Activated naive CD4-positive, alpha-beta T cell treated with anti-CD3 and anti-CD28 coated beads, Interleukin-2, amount 50 U/mL, for 72 hours (primary cell): ENCODE measurements around the gene TEAD1. TPM values are rescaled to one million over a fixed set of nuclear protein-coding genes. Genes with fewer than 3 reads are reported as not detected.

Source experiments
- ATAC-seq, 2 donors: fragments of 150-1000 bp; cut with Tn5 transposase; 2 replicates each; pipeline ENCODE4 v1.10.0; 2021; ENCODE audit warnings: mild to moderate bottlenecking in 2 of 2, moderate library complexity in 2 of 2
- DNase-seq, 2 donors: peaks; one replicate each; pipeline ENCODE4 v3.0.0; 2021 to 2022; ENCODE audit warnings: low spot score in 2 of 2
- H3K27ac Mint-ChIP-seq, 2 donors: one replicate each; pipeline ENCODE4 v1.8.0; 2022; ENCODE audit warnings: mild to moderate bottlenecking in 2 of 2, mixed read lengths in 2 of 2
- H3K36me3 Mint-ChIP-seq, 2 donors: one replicate each; pipeline ENCODE4 v1.8.0; 2022; ENCODE audit warnings: mixed read lengths in 2 of 2
- H3K9me3 Mint-ChIP-seq, 2 donors: one replicate each; pipeline ENCODE4 v1.8.0; 2022; ENCODE audit warnings: mixed read lengths in 2 of 2
- total RNA-seq, 2 donors: library from RNA; stranded (reverse); gene quantifications; one replicate each; pipeline ENCODE4 v1.2.3, GENCODE V29; 2022

Gene TEAD1
- total RNA-seq, 2 donors from 2014 or later: 0.14 to 0.18 TPM

DNA sequence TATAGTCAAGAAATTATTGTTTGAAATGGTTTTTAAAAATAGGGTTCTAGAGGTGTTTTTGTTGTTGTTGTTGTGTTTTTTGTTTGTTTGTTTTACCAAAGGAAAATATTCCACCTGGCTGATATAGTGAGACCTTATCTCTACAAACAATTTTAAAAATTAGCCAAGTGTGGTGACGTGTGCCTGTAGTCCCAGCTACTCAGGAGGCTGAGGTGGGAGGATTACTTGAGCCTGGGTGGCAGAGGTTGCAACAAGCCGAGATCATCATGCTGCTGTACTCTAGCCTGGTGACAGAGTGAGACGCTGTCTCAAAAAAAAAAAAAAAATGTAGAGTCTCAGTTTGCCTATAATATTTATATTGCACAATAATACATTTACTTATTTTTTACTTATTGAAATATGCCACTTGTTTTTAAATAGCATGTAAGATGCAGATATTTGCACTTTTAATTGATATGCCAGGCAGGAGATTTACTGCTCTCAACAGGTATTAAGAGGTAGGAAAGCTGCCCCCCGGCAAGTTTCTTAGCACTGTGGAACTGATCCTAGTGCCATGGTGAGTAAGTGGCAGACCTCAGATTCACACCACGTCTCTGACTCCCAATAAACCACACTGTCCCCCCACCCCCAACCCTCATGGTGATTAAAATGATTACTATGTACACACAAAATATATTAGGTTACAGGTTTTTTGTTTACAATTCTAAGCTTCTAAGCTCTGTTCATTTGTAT lies 157.4 kb downstream of the TEAD1 start:
- DNase-seq: no peak
- H3K9me3 Mint-ChIP-seq: no peaks in the 10 kb centered on the region
- no peak overlapping the region for H3K27ac Mint-ChIP-seq
- ATAC-seq: no peak
- H3K36me3 Mint-ChIP-seq: peaks cover 0 to 7% of the 10 kb centered on the region in 2 donors

- H3K36me3 Mint-ChIP-seq: peaks cover 0 to 7% of the 10 kb centered on the region in 2 donors
- ATAC-seq: no peak
These were observed 158.4 kb downstream of the TEAD1 start for GRCh38 chr11:12832480-12833224.

GRCh38 chr11:12834166-12834565 lies 159.9 kb downstream of the TEAD1 start:
- Mint-ChIP-seq H3K36me3 (peaks cover 0 to 3% of the 10 kb centered on the region in 2 donors), H3K27ac (no peak overlapping the region), H3K9me3 (no peaks in the 10 kb centered on the region)
- ATAC-seq (no peak), DNase-seq (no peak)

More at GRCh38 chr11:12832480-12833224, 158.4 kb downstream of the TEAD1 start:
- no peak overlapping the region for H3K27ac Mint-ChIP-seq
- no peak for DNase-seq
- H3K9me3 Mint-ChIP-seq: no peaks in the 10 kb centered on the region

- H3K27ac Mint-ChIP-seq: no peak overlapping the region
- no peak for DNase-seq
- ATAC-seq: no peak
- peaks cover 0 to 2% of the 10 kb centered on the region in 2 donors for H3K9me3 Mint-ChIP-seq
- H3K36me3 Mint-ChIP-seq: no peaks in the 10 kb centered on the region
These were observed 160.4 kb downstream of the TEAD1 start for GRCh38 chr11:12834630-12835029.

DNA sequence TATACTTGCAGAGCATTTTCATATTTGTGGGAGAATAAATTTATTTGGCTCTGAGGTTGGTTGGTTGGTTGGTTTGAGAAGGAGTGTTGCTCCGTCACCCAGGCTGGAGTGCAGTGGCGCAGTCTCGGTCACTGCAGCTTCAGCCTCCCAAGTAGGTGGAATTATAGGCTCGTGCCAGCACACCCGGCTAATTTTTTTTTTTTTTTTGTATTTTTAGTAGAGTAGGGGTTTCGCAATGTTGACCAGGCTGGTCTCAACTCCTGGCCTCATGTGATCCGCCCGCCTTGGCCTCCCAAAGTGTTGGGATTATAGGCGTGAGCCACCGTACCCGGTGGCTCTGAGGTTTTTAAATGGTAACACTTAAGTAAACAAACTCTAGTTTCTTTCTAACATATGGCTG lies 161.1 kb downstream of the TEAD1 start:
- DNase-seq (no peak), ATAC-seq (no peak)
- no peak overlapping the region for H3K27ac Mint-ChIP-seq
- H3K36me3 Mint-ChIP-seq: no peaks in the 10 kb centered on the region
- peaks cover 0 to 3% of the 10 kb centered on the region in 2 donors for H3K9me3 Mint-ChIP-seq

DNA sequence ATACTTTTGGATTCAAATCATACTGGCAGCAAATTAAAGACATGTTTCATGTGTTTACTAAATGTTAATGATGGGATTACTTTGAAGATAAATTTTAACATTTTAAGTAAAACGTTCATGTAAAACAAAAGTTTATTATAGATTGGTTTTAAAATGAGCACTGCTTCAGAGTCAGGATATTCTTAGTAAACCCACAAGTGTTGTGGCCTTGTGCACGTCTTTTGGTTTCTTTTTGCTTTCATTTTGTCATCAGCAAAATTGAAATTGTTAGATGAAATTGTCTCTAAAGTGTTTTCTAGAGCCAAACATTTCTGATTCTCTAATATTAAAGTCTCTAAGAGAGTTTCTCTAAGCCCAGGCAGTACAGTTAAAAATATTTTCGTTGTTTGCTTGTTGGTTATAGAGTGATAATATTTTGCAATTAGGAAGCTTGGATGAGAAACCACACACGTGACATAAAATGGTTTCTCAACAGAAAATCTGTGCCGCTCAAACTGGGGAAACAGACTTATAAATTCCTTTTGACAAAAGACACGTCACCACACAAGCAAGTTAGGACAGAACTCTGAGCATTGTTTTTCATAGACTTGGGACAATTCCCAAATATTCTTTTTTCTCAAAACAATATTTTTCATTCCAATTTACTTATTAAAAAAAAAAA lies 164.4 kb downstream of the TEAD1 start:
- ATAC-seq: no peak
- Mint-ChIP-seq H3K36me3 (no peaks in the 10 kb centered on the region), H3K27ac (no peak overlapping the region), H3K9me3 (peaks cover 0 to 3% of the 10 kb centered on the region in 2 donors)
- no peak for DNase-seq

DNA sequence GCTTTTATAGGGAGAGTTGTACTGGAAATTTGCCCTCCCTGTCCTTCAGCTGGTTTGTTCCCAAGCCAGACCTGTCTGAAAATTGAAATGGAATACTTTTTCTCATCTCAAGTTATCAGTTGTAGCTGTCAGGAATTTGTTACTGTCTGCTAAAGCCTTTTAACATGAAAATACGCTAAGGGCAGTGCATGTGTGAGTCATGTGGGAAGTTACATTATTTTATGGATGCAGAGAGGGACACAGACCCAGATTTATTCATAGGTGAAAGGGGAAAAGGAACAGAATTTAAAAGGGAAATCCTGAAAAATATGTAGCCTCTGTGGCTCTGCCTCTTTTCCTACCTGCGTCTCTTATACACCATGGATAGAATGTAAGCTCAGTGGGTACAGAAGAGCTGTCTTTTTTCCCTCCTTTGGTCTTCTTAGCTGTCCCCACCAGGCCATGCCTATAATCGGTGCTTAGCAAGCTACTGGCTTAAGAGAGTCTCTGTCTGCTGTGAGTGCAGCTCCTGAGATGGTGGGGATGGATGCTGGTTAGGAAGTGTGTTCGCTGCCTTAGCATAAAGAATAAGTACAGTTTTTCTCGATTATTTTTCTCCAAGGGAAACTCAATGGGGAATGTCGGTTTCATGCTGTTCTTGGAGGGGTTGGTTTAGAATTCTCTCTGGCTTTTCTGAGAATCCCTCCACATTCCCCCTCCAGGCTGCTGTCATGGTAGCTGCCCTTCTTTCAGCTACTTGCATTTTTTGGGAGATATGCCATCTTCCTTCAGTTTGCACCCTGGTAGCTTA lies 166.8 kb downstream of the TEAD1 start:
- ATAC-seq (no peak), DNase-seq (no peak)
- no peak overlapping the region for H3K27ac Mint-ChIP-seq
- no peaks in the 10 kb centered on the region for H3K36me3 Mint-ChIP-seq
- peaks cover 0 to 3% of the 10 kb centered on the region in 2 donors for H3K9me3 Mint-ChIP-seq

DNA sequence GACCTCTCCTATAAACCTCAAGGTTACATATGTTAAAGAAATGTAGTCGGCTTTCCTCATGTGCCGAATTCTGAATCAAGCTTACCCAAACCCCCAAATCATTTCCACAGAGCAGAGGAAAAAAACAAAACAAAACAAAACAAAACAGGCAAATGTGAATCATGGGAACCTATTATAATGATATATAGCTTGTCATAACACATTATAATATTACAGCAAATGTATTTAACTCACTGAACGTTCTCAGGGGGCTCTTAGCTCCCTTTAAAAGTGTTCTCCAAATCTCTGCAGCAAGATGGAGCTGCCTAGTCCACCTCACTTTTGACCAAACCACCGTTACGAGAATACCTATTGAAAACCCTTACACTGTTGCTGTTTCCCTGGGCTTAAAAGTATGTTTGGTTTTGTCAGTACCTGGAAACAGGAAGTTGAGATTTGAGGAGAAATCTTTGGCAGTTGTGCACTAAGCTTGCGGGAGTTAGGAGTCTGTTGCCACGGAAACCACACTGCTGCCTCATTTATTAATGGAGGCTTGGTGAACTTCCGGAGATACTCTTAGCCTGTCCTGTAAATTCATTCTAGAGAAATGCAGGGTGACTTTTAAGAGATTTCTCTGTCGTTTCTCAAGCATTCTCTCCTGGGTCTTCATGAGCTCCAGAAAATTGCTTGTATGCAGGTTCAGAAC lies 167.9 kb downstream of the TEAD1 start:
- Mint-ChIP-seq H3K36me3 (no peaks in the 10 kb centered on the region), H3K27ac (no peak overlapping the region), H3K9me3 (peaks cover 0 to 3% of the 10 kb centered on the region in 2 donors)
- DNase-seq (no peak), ATAC-seq (no peak)

DNA sequence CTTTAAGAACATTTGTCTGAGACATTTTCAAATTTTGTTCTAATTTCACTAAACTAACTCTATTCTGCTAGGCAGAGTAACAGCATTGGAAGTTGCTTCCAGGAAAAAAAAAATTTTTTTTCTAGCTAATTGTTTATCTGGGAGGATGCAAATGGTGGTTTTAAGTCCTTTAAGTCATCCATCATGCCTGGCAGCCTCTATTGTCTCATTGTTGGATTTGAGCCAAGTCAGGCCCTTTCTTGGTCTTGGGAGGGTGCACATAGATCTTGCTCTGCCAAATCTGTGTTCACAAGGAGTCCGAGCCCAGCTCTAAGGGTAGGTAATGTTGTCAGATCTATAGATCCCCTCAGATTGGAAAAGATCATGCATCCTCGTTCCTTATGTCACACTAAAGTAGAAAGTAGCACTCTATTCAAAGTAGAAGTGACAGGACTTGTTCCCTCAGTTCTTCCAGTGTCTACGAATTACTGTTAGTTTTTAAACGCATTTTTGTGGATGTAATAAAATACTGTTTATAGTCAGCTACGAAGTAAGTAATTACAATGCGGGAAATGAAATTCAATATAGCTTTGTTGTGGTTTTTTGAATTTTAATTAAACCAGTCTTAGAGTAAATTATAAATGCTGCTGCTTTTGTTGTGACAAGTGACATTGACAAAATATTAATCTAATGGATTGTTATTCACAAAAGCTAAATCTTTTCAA lies 168.9 kb downstream of the TEAD1 start:
- no peak overlapping the region for H3K27ac Mint-ChIP-seq
- no peaks in the 10 kb centered on the region for H3K36me3 Mint-ChIP-seq
- no peak for ATAC-seq
- H3K9me3 Mint-ChIP-seq: peaks cover 0 to 3% of the 10 kb centered on the region in 2 donors
- no peak for DNase-seq

DNA sequence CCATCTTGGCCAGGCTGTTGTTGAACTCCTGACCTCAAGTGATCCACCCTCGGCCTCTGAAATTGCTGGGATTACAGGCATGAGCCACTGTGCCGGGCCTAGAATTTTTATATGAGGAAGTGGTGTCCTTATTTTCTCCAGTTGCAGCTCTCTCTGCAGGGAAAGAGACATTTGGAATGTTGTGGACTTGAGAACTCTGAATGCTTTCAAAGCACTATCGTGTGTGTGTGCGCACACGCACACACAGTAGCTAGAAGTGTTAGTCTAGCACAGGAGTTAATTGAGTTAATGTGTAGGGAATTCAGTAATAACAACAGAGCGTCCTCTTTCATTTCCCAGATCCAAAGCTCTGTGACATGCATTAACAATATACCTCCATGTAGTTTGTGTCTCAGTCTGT lies 170.9 kb downstream of the TEAD1 start:
- Mint-ChIP-seq H3K36me3 (no peaks in the 10 kb centered on the region), H3K27ac (no peak overlapping the region), H3K9me3 (no peaks in the 10 kb centered on the region)
- no peak for DNase-seq
- no peak for ATAC-seq

DNA sequence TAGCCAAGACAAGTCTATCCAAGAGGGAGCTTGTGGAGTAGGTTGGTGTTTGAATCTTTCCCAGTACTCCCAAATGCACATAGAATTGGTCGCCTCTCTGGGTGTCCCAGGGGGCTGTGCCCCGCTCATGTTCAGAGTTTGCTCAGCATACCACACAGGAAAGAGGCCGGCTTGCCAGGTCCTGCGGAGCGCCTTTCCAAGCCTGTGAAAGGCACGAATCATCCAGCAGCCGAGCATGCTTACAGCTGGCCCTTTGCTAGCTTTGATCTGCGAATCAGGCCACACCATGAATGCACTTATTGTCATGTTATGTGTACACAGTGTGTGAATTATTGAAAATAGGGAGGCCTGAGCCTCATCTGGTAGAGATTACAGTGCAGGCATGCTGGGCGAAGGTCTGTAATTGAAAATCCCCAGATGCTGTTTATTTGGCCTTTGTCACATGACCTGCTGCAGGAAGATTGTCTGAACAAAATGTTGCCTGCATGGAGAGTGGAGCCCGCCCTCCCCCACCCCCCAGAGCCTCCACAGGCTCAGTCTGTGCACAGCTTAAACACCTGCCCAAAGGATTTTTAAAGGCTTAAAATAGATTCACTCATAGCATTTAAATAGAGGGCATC lies 171.6 kb downstream of the TEAD1 start:
- Mint-ChIP-seq H3K36me3 (no peaks in the 10 kb centered on the region), H3K27ac (no peak overlapping the region), H3K9me3 (no peaks in the 10 kb centered on the region)
- DNase-seq (no peak), ATAC-seq (no peak)

GRCh38 chr11:12846786-12847615 lies 172.8 kb downstream of the TEAD1 start:
- no peaks in the 10 kb centered on the region for H3K36me3 Mint-ChIP-seq
- no peak overlapping the region for H3K27ac Mint-ChIP-seq
- DNase-seq (no peak), ATAC-seq (no peak)
- H3K9me3 Mint-ChIP-seq: no peaks in the 10 kb centered on the region

- no peak for DNase-seq
- no peak for ATAC-seq
- Mint-ChIP-seq H3K27ac (no peak overlapping the region), H3K36me3 (no peaks in the 10 kb centered on the region), H3K9me3 (no peaks in the 10 kb centered on the region)
These were observed 174.2 kb downstream of the TEAD1 start for GRCh38 chr11:12848413-12848812.

DNA sequence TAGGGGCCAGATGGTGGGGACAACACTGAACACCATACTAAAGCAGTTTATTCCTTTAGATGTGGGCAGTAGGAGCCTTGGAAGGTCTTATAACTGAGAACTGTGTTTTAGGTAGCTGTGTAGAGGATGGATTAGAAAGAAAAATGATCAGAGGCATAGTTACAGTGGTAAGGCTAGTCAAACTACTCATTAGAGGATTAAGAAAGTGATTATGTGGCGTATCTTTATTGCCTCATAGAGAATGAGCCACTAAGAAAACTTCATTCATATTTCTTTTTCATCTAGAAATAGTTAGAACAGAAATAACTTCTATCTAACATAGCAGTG lies 179.1 kb downstream of the TEAD1 start:
- Mint-ChIP-seq H3K9me3 (no peaks in the 10 kb centered on the region), H3K36me3 (no peaks in the 10 kb centered on the region), H3K27ac (no peak overlapping the region)
- no peak for ATAC-seq
- DNase-seq: no peak
